NCI-H82 treated with DMSO at 0.1 percent for 48 hours (cell line): ENCODE results near the gene P4HA3.

ENCODE experiments used
- DNase-seq: peaks from one replicate; lab custom pipeline; 2025; ENCODE audit not compliant: unreplicated experiment; lab: John Stamatoyannopoulos, UW

Gene P4HA3

GRCh38 chr11:74318241-74318932 is 6.9 kb upstream of the P4HA3 start:
- DNase-seq: no peak

- no peak for DNase-seq
Measured at GRCh38 chr11:74316772-74317505, 5.5 kb upstream of the P4HA3 start.

GRCh38 chr11:74312326-74312725 is 886 bp upstream of the P4HA3 start:
- DNase-seq: no peak

- no peak for DNase-seq
Measured at GRCh38 chr11:74310857-74311256, 583 bp downstream of the P4HA3 start.

GRCh38 chr11:74307434-74307833 is 4.0 kb downstream of the P4HA3 start:
- no peak for DNase-seq

GRCh38 chr11:74306435-74307175 is 4.8 kb downstream of the P4HA3 start:
- no peak for DNase-seq

- DNase-seq: no peak
Measured at GRCh38 chr11:74299015-74299414, 12.4 kb downstream of the P4HA3 start.

GRCh38 chr11:74297484-74297883 is 14.0 kb downstream of the P4HA3 start:
- no peak for DNase-seq

- no peak for DNase-seq
Measured at GRCh38 chr11:74288911-74289310, 22.5 kb downstream of the P4HA3 start.

GRCh38 chr11:74288161-74288560 is 23.3 kb downstream of the P4HA3 start:
- DNase-seq: no peak

GRCh38 chr11:74284466-74284865 is 27.0 kb downstream of the P4HA3 start:
- DNase-seq: no peak

- no peak for DNase-seq
Measured at GRCh38 chr11:74283580-74284180, 27.8 kb downstream of the P4HA3 start.

- DNase-seq: no peak
Measured at GRCh38 chr11:74282914-74283371, 28.5 kb downstream of the P4HA3 start.

- DNase-seq: no peak
Measured at GRCh38 chr11:74282421-74282820, 29.0 kb downstream of the P4HA3 start.

GRCh38 chr11:74280494-74280893 is 30.9 kb downstream of the P4HA3 start:
- no peak for DNase-seq

- no peak for DNase-seq
Measured at GRCh38 chr11:74279256-74279655, 32.2 kb downstream of the P4HA3 start.

- DNase-seq: no peak
Measured at GRCh38 chr11:74278721-74279161, 32.7 kb downstream of the P4HA3 start.

GRCh38 chr11:74278103-74278502 is 33.3 kb downstream of the P4HA3 start:
- no peak for DNase-seq

- DNase-seq: no peak
Measured at GRCh38 chr11:74276581-74276980, 34.9 kb downstream of the P4HA3 start.

- no peak for DNase-seq
Measured at GRCh38 chr11:74272276-74272675, 39.2 kb downstream of the P4HA3 start.

GRCh38 chr11:74269161-74269811 is 42.2 kb downstream of the P4HA3 start:
- DNase-seq: no peak
